HepG2 (cell line): ENCODE data around the gene PPRC1. TPM values are rescaled to one million over a fixed set of nuclear protein-coding genes. Genes with fewer than 3 reads are reported as not detected.

Experiments
- FOXJ3 ChIP-seq: sonication (generic); formaldehyde crosslinking; IDR thresholded peaks from 2 replicates; pipeline ENCODE4 v1.4.0; 2020; ENCODE audit warnings: missing genetic modification reagents, mild to moderate bottlenecking, borderline replicate concordance
- PCBP2 ChIP-seq: fragments of 200-400 bp; formaldehyde crosslinking; optimal IDR thresholded peaks from 2 replicates; pipeline ENCODE3; 2018; ENCODE audit warnings: low read length, low read depth; ENCODE audit not compliant: poor library complexity, severe bottlenecking
- polyA plus RNA-seq, 8 experiments: library from polyadenylated mRNA; depleted of rRNA in 3 of 8; stranded (reverse) in 7 of 8; unstranded in 1 of 8; fragments of >200 nt; fragmentation: Illumina TruSeq in 4 of 8; extraction: Trizol in 4 of 8; gene quantifications; 2 replicates each; pipeline versions ENCODE4 v1.2.1 to v1.2.3, GENCODE V29; 2011 to 2016; ENCODE audit warnings: low read depth in 4 of 8, missing spikeins in 1 of 8, mixed read lengths in 1 of 8; ENCODE audit not compliant: insufficient read depth in 1 of 8
- total RNA-seq, 5 experiments: library from RNA; depleted of rRNA; stranded (reverse); fragments of >200 nt; fragmentation: Illumina TruSeq; extraction: Trizol; gene quantifications; 2 replicates each; pipeline ENCODE4 v1.2.3, GENCODE V29; 2016; ENCODE audit warnings: low read depth in 1 of 5
- TF ChIP-seq, protein P1 (sequence below): sonication (generic); formaldehyde crosslinking; IDR thresholded peaks from 2 replicates; pipeline ENCODE4 v1.4.0; 2020; ENCODE audit warnings: mild to moderate bottlenecking, missing genetic modification reagents
- TF ChIP-seq, protein P2 (sequence below): sonication (generic); formaldehyde crosslinking; IDR thresholded peaks from 2 replicates; pipeline ENCODE4 v1.8.1; 2023; ENCODE audit warnings: mild to moderate bottlenecking, missing genetic modification reagents
- TF ChIP-seq, protein P3 (sequence below): sonication (generic); formaldehyde crosslinking; IDR thresholded peaks from 2 replicates; pipeline ENCODE4 v1.5.1; 2020; ENCODE audit warnings: mild to moderate bottlenecking, missing genetic modification reagents, borderline replicate concordance
- TF ChIP-seq, protein P4 (sequence below): fragments of 450-650 bp; IDR thresholded peaks from 2 replicates; pipeline ENCODE4 v1.6.1; 2016
- TF ChIP-seq, protein P5 (sequence below): sonication (generic); formaldehyde crosslinking; IDR thresholded peaks from 2 replicates; pipeline ENCODE4 v1.5.0; 2020; ENCODE audit warnings: mild to moderate bottlenecking, missing genetic modification reagents

PPRC1 gene
- total and polyA plus RNA-seq, 2 of the 13 experiments (the other 11 are each of a cell fraction or from before 2014, with no cell fraction given), result 18.7 to 24.2 TPM

DNA sequence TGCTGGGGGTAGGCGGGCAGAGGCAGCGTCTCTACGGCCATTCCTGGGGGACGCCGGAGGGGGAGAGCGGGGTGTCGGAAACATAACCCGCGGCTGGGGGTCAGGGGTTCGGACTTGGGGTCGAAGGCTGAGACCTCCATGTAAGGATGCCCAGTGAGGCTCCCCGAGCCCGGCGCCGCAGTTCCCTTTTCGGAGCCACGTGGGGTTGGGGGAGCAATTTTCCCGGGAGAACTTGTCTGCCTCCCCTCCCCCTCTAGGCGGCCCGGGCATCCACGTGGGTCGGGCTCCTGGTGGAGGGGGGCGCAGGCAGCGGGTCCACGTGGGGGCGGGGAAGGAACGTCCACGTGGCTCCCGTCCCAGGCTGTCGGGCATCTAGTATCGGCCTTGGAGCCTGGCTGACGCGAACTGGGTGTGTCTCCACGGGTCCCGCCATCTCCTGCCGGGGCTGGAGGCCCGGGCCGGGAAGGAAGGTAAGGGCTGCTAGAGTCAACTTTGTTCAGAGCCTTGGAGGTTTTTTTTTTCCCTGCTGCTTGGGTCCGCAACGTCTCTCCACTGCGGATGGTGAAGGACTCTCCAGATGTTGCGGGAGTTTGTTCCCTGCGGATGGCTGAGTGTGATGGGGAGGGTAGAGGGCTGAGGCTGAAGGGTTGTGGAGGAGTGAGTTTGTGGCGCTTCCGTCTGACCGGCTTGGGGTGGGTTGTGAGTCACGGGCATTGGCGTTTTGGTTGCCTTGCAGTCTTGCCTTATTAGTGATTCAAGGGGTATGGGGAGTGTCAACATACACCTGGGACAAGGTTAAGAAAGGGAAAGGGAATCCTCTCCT is 744 bp downstream of the PPRC1 start (continued):
- TF ChIP-seq, protein P1, sequence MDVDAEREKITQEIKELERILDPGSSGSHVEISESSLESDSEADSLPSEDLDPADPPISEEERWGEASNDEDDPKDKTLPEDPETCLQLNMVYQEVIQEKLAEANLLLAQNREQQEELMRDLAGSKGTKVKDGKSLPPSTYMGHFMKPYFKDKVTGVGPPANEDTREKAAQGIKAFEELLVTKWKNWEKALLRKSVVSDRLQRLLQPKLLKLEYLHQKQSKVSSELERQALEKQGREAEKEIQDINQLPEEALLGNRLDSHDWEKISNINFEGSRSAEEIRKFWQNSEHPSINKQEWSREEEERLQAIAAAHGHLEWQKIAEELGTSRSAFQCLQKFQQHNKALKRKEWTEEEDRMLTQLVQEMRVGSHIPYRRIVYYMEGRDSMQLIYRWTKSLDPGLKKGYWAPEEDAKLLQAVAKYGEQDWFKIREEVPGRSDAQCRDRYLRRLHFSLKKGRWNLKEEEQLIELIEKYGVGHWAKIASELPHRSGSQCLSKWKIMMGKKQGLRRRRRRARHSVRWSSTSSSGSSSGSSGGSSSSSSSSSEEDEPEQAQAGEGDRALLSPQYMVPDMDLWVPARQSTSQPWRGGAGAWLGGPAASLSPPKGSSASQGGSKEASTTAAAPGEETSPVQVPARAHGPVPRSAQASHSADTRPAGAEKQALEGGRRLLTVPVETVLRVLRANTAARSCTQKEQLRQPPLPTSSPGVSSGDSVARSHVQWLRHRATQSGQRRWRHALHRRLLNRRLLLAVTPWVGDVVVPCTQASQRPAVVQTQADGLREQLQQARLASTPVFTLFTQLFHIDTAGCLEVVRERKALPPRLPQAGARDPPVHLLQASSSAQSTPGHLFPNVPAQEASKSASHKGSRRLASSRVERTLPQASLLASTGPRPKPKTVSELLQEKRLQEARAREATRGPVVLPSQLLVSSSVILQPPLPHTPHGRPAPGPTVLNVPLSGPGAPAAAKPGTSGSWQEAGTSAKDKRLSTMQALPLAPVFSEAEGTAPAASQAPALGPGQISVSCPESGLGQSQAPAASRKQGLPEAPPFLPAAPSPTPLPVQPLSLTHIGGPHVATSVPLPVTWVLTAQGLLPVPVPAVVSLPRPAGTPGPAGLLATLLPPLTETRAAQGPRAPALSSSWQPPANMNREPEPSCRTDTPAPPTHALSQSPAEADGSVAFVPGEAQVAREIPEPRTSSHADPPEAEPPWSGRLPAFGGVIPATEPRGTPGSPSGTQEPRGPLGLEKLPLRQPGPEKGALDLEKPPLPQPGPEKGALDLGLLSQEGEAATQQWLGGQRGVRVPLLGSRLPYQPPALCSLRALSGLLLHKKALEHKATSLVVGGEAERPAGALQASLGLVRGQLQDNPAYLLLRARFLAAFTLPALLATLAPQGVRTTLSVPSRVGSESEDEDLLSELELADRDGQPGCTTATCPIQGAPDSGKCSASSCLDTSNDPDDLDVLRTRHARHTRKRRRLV, result no peak
- TF ChIP-seq PCBP2 (no peak), FOXJ3 (CRISPR knock-in tag) (peak; percentile 42; the same call in 1 of the 2 replicates)
- TF ChIP-seq, protein P2, sequence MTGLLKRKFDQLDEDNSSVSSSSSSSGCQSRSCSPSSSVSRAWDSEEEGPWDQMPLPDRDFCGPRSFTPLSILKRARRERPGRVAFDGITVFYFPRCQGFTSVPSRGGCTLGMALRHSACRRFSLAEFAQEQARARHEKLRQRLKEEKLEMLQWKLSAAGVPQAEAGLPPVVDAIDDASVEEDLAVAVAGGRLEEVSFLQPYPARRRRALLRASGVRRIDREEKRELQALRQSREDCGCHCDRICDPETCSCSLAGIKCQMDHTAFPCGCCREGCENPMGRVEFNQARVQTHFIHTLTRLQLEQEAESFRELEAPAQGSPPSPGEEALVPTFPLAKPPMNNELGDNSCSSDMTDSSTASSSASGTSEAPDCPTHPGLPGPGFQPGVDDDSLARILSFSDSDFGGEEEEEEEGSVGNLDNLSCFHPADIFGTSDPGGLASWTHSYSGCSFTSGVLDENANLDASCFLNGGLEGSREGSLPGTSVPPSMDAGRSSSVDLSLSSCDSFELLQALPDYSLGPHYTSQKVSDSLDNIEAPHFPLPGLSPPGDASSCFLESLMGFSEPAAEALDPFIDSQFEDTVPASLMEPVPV, result 0 out of 2 replicates have a peak, but pooled peaks have one; percentile 32
- TF ChIP-seq, protein P3, sequence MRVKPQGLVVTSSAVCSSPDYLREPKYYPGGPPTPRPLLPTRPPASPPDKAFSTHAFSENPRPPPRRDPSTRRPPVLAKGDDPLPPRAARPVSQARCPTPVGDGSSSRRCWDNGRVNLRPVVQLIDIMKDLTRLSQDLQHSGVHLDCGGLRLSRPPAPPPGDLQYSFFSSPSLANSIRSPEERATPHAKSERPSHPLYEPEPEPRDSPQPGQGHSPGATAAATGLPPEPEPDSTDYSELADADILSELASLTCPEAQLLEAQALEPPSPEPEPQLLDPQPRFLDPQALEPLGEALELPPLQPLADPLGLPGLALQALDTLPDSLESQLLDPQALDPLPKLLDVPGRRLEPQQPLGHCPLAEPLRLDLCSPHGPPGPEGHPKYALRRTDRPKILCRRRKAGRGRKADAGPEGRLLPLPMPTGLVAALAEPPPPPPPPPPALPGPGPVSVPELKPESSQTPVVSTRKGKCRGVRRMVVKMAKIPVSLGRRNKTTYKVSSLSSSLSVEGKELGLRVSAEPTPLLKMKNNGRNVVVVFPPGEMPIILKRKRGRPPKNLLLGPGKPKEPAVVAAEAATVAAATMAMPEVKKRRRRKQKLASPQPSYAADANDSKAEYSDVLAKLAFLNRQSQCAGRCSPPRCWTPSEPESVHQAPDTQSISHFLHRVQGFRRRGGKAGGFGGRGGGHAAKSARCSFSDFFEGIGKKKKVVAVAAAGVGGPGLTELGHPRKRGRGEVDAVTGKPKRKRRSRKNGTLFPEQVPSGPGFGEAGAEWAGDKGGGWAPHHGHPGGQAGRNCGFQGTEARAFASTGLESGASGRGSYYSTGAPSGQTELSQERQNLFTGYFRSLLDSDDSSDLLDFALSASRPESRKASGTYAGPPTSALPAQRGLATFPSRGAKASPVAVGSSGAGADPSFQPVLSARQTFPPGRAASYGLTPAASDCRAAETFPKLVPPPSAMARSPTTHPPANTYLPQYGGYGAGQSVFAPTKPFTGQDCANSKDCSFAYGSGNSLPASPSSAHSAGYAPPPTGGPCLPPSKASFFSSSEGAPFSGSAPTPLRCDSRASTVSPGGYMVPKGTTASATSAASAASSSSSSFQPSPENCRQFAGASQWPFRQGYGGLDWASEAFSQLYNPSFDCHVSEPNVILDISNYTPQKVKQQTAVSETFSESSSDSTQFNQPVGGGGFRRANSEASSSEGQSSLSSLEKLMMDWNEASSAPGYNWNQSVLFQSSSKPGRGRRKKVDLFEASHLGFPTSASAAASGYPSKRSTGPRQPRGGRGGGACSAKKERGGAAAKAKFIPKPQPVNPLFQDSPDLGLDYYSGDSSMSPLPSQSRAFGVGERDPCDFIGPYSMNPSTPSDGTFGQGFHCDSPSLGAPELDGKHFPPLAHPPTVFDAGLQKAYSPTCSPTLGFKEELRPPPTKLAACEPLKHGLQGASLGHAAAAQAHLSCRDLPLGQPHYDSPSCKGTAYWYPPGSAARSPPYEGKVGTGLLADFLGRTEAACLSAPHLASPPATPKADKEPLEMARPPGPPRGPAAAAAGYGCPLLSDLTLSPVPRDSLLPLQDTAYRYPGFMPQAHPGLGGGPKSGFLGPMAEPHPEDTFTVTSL (CRISPR knock-in tag), result peak; percentile 36; the same call in 1 of the 2 replicates
- TF ChIP-seq, protein P4, sequence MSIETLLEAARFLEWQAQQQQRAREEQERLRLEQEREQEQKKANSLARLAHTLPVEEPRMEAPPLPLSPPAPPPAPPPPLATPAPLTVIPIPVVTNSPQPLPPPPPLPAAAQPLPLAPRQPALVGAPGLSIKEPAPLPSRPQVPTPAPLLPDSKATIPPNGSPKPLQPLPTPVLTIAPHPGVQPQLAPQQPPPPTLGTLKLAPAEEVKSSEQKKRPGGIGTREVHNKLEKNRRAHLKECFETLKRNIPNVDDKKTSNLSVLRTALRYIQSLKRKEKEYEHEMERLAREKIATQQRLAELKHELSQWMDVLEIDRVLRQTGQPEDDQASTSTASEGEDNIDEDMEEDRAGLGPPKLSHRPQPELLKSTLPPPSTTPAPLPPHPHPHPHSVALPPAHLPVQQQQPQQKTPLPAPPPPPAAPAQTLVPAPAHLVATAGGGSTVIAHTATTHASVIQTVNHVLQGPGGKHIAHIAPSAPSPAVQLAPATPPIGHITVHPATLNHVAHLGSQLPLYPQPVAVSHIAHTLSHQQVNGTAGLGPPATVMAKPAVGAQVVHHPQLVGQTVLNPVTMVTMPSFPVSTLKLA, result peak; percentile 96
- TF ChIP-seq, protein P5, sequence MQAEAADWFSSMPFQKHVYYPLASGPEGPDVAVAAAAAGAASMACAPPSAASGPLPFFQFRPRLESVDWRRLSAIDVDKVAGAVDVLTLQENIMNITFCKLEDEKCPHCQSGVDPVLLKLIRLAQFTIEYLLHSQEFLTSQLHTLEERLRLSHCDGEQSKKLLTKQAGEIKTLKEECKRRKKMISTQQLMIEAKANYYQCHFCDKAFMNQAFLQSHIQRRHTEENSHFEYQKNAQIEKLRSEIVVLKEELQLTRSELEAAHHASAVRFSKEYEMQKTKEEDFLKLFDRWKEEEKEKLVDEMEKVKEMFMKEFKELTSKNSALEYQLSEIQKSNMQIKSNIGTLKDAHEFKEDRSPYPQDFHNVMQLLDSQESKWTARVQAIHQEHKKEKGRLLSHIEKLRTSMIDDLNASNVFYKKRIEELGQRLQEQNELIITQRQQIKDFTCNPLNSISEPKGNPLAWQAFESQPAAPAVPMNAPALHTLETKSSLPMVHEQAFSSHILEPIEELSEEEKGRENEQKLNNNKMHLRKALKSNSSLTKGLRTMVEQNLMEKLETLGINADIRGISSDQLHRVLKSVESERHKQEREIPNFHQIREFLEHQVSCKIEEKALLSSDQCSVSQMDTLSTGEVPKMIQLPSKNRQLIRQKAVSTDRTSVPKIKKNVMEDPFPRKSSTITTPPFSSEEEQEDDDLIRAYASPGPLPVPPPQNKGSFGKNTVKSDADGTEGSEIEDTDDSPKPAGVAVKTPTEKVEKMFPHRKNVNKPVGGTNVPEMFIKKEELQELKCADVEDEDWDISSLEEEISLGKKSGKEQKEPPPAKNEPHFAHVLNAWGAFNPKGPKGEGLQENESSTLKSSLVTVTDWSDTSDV, result no peak
